Vagina (tissue), 2 donors: Measurements from ENCODE around the gene RALGAPA2. TPM values are rescaled to one million over a fixed set of nuclear protein-coding genes. Genes with fewer than 3 reads are reported as not detected.

ENCODE experiments used
- DNase-seq, 2 donors: peaks; one replicate each; pipeline ENCODE4 v3.0.0-alpha.2; 2017; ENCODE audit errors: extremely low spot score in 2 of 2
- H3K27ac ChIP-seq: fragments of 200-600 bp; sonication (generic); one replicate; pipeline ENCODE4 v1.5.1; 2019
- H3K27me3 ChIP-seq: fragments of 200-600 bp; sonication (generic); one replicate; pipeline ENCODE4 v1.5.1; 2019
- H3K36me3 ChIP-seq, 2 donors: fragments of 200-600 bp; sonication (generic); one replicate each; pipeline ENCODE4 v1.5.1; 2017 to 2019
- H3K4me1 ChIP-seq: fragments of 200-600 bp; sonication (generic); one replicate; pipeline ENCODE4 v1.5.1; 2019
- H3K4me3 ChIP-seq, 2 donors: fragments of 200-600 bp; sonication (generic); 1 replicate in 1 of 2; 2 replicates in 1 of 2; pipeline ENCODE4 v1.5.1; 2016 to 2019
- H3K9me3 ChIP-seq: fragments of 200-600 bp; sonication (generic); one replicate; pipeline ENCODE4 v1.5.1; 2019
- CTCF ChIP-seq, 3 experiments: fragments of 450-650 bp in 2 of 3; fragments of 200-600 bp in 1 of 3; sonication (generic) in 1 of 3; IDR thresholded peaks; one replicate each; pipeline ENCODE4 v1.5.1; 2017 to 2019; ENCODE audit warnings: antibody characterized with exemption in 3 of 3, mild to moderate bottlenecking in 2 of 3, moderate library complexity in 2 of 3
- POLR2A ChIP-seq, 2 donors: fragments of 450-650 bp; IDR thresholded peaks; one replicate each; pipeline ENCODE4 v1.6.1; 2017; ENCODE audit warnings: antibody characterized with exemption in 2 of 2, mild to moderate bottlenecking in 2 of 2, moderate library complexity in 2 of 2
- POLR2AphosphoS5 ChIP-seq, 2 donors: sonication (generic); formaldehyde crosslinking; IDR thresholded peaks; one replicate each; pipeline ENCODE4 v1.9.0; 2017; ENCODE audit warnings: antibody characterized with exemption in 2 of 2, mild to moderate bottlenecking in 2 of 2, low read depth in 1 of 2; ENCODE audit not compliant: insufficient read depth in 1 of 2
- intact Hi-C: fragments of 100-400 bp; cut with DNase I; formaldehyde crosslinking; loops from one replicate; pipeline ENCODE4 v1.15.1; 2023
- total RNA-seq: library from RNA; depleted of rRNA; stranded (reverse); fragments of >200 nt; gene quantifications from one replicate; pipeline ENCODE4 v1.2.3, GENCODE V29; 2016

RALGAPA2 gene
- total RNA-seq, 1 donor from 2014 or later, result 31.9 TPM

GRCh38 chr20:20711413-20711812 lies 1.0 kb downstream of the RALGAPA2 start:
- Histone ChIP-seq H3K27me3 (no peaks in the 10 kb centered on the region), H3K9me3 (no peaks in the 10 kb centered on the region), H3K4me1 (peaks cover 19% of the 10 kb centered on the region), H3K27ac (peak overlapping the region; percentile 83), H3K4me3 (peak overlapping the region; percentile 87 to 89), H3K36me3 (no peaks in the 10 kb centered on the region)
- intact Hi-C loops, result no loop called here
- TF ChIP-seq POLR2A (IDR thresholded peaks at IDR 0.05) (no peak), POLR2AphosphoS5 (IDR thresholded peaks at IDR 0.05; ENCODE audit: insufficient read depth in 1 of 2, low read depth in 1 of 2) (no peak), CTCF (IDR thresholded peaks at IDR 0.05) (no peak)
- peak in 1 of 2 donors; percentile 83 for DNase-seq

GRCh38 chr20:20710443-20711315 lies 1.8 kb downstream of the RALGAPA2 start:
- intact Hi-C loops, result no loop called here
- Histone ChIP-seq H3K4me1 (peaks cover 19% of the 10 kb centered on the region), H3K4me3 (peak overlapping the region; percentile 87 to 89), H3K9me3 (no peaks in the 10 kb centered on the region), H3K36me3 (no peaks in the 10 kb centered on the region), H3K27me3 (no peaks in the 10 kb centered on the region), H3K27ac (peak overlapping the region; percentile 83)
- peak in 1 of 2 donors; percentile 13 for DNase-seq
- TF ChIP-seq POLR2AphosphoS5 (IDR thresholded peaks at IDR 0.05; ENCODE audit: insufficient read depth in 1 of 2, low read depth in 1 of 2), result peak in 1 of 2 donors; percentile 31
- no peak for TF ChIP-seq POLR2A (IDR thresholded peaks at IDR 0.05)

- no peak for TF ChIP-seq POLR2A (IDR thresholded peaks at IDR 0.05)
- no peak for TF ChIP-seq POLR2AphosphoS5 (IDR thresholded peaks at IDR 0.05; ENCODE audit: insufficient read depth in 1 of 2, low read depth in 1 of 2)
- TF ChIP-seq CTCF (IDR thresholded peaks at IDR 0.05), result no peak
- H3K4me3 ChIP-seq, result no peak overlapping the region
- DNase-seq, result peak in 1 of 2 donors; percentile 1
- intact Hi-C loops, result no loop called here
- no peaks in the 10 kb centered on the region for H3K27me3 ChIP-seq
- peaks cover 19% of the 10 kb centered on the region for H3K4me1 ChIP-seq
- no peaks in the 10 kb centered on the region for H3K36me3 ChIP-seq
- H3K9me3 ChIP-seq, result no peaks in the 10 kb centered on the region
- H3K27ac ChIP-seq, result no peak overlapping the region
Measured at GRCh38 chr20:20709887-20710286, 2.6 kb downstream of the RALGAPA2 start.

- Histone ChIP-seq H3K36me3 (no peaks in the 10 kb centered on the region), H3K4me3 (no peak overlapping the region), H3K27me3 (no peaks in the 10 kb centered on the region), H3K9me3 (no peaks in the 10 kb centered on the region), H3K4me1 (peaks cover 12% of the 10 kb centered on the region), H3K27ac (no peak overlapping the region)
- peak in 1 of 2 donors; percentile 0 for DNase-seq
- no peak for TF ChIP-seq CTCF (IDR thresholded peaks at IDR 0.05)
- TF ChIP-seq POLR2A (IDR thresholded peaks at IDR 0.05), result no peak
- no peak for TF ChIP-seq POLR2AphosphoS5 (IDR thresholded peaks at IDR 0.05; ENCODE audit: insufficient read depth in 1 of 2, low read depth in 1 of 2)
- intact Hi-C loops, result no loop called here
Measured at GRCh38 chr20:20706285-20706684, 6.2 kb downstream of the RALGAPA2 start.

- Histone ChIP-seq H3K4me1 (peaks cover 5% of the 10 kb centered on the region), H3K4me3 (no peak overlapping the region), H3K27ac (no peak overlapping the region), H3K27me3 (no peaks in the 10 kb centered on the region), H3K9me3 (no peaks in the 10 kb centered on the region), H3K36me3 (no peaks in the 10 kb centered on the region)
- intact Hi-C loops, result no loop called here
- peak in 1 of 2 donors; percentile 29 for DNase-seq
- TF ChIP-seq POLR2A (IDR thresholded peaks at IDR 0.05) (no peak), POLR2AphosphoS5 (IDR thresholded peaks at IDR 0.05; ENCODE audit: insufficient read depth in 1 of 2, low read depth in 1 of 2) (no peak), CTCF (IDR thresholded peaks at IDR 0.05) (no peak)
Measured at GRCh38 chr20:20702330-20703245, 9.9 kb downstream of the RALGAPA2 start.
